Calu3 (cell line): ENCODE measurements around the gene EMB. TPM values are rescaled to one million over a fixed set of nuclear protein-coding genes. Genes with fewer than 3 reads are reported as not detected.
A peak's percentile ranks its signal among the peaks of the same experiment; 100 is the strongest.
"Not testable (repeated sequence)": the region's sequence is repeated elsewhere in the genome, so short reads cannot be mapped to it uniquely, and the experiment has no call there.

Experiments used
- Bru-seq: library from RNA; stranded (reverse); fragments of 400-500 nt; gene quantifications from one replicate; lab custom pipeline; 2021; lab: Mats Ljungman, UMichigan
- BruChase-seq, 2 experiments: library from RNA; stranded (reverse); fragments of 400-500 nt; gene quantifications; one replicate each; lab custom pipeline; 2021; lab: Mats Ljungman, UMichigan
- BruUV-seq: library from RNA; stranded (reverse); fragments of 400-500 nt; replicated peaks from 2 replicates; lab custom pipeline; 2021; lab: Mats Ljungman, UMichigan
- CTCF ChIA-PET: fragments of 300-600 bp; sonication (Branson Sonifier 250); formaldehyde crosslinking; loops from one replicate; lab custom pipeline; 2022; ENCODE audit warnings: antibody characterized with exemption; lab: Charles Lee
- DNase-seq: peaks from one replicate; pipeline ENCODE4 v3.0.0; 2022
- H3K27ac Mint-ChIP-seq: one replicate; pipeline ENCODE4 v1.8.0; 2022; ENCODE audit warnings: mixed read lengths; ENCODE audit not compliant: unreplicated experiment
- H3K27me3 Mint-ChIP-seq: one replicate; pipeline ENCODE4 v1.8.0; 2022; ENCODE audit warnings: mixed read lengths; ENCODE audit not compliant: unreplicated experiment
- H3K36me3 Mint-ChIP-seq: one replicate; pipeline ENCODE4 v1.8.0; 2022; ENCODE audit warnings: mild to moderate bottlenecking, moderate library complexity, mixed read lengths; ENCODE audit not compliant: insufficient read depth, unreplicated experiment
- H3K4me1 Mint-ChIP-seq: one replicate; pipeline ENCODE4 v1.8.0; 2022; ENCODE audit warnings: mild to moderate bottlenecking, low read depth, mixed read lengths; ENCODE audit not compliant: unreplicated experiment
- H3K4me3 Mint-ChIP-seq: one replicate; pipeline ENCODE4 v1.8.0; 2022; ENCODE audit warnings: mild to moderate bottlenecking, low read depth, moderate library complexity, mixed read lengths; ENCODE audit not compliant: unreplicated experiment
- H3K9me3 Mint-ChIP-seq: one replicate; pipeline ENCODE4 v1.8.0; 2022; ENCODE audit warnings: low read depth, mixed read lengths; ENCODE audit not compliant: unreplicated experiment
- intact Hi-C: fragments of 100-400 bp; cut with micrococcal nuclease; formaldehyde crosslinking; loops from one replicate; pipeline ENCODE4 v1.10.0; 2022; ENCODE audit not compliant: unreplicated experiment
- long read RNA-seq: library from polyadenylated mRNA; stranded (forward); transcript quantifications from one replicate; pipeline ENCODE4 v2.0.0, GENCODE V29; 2022
- total RNA-seq: library from RNA; stranded (reverse); gene quantifications from 2 replicates; pipeline ENCODE4 v1.2.3, GENCODE V29; 2022
- TF ChIP-seq, protein P1 (sequence below): fragments of 200-600 bp; IDR thresholded peaks from one replicate; pipeline ENCODE4 v1.8.0; 2022; ENCODE audit warnings: antibody characterized with exemption; ENCODE audit not compliant: unreplicated experiment

Gene EMB, protein sequence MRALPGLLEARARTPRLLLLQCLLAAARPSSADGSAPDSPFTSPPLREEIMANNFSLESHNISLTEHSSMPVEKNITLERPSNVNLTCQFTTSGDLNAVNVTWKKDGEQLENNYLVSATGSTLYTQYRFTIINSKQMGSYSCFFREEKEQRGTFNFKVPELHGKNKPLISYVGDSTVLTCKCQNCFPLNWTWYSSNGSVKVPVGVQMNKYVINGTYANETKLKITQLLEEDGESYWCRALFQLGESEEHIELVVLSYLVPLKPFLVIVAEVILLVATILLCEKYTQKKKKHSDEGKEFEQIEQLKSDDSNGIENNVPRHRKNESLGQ
- total RNA-seq = 37.9 and 44.4 TPM in 2 replicates
- Bru-seq, nascent RNA = percentile 68 among the genes with signal in this experiment
- percentile 83 among the genes with signal in this experiment for BruChase-seq, experiment 1, labeled RNA remaining after a 6-hour chase
- percentile 90 among the genes with signal in this experiment for BruChase-seq, experiment 2, labeled RNA remaining after a 2-hour chase
- long read RNA-seq, full-length matches to known transcripts = 24 of 30 reads
- long read RNA-seq, partial matches to known transcripts = 2 of 30 reads
- long read RNA-seq, other reads (novel, unspliced or antisense) = 4 of 30 reads

DNA sequence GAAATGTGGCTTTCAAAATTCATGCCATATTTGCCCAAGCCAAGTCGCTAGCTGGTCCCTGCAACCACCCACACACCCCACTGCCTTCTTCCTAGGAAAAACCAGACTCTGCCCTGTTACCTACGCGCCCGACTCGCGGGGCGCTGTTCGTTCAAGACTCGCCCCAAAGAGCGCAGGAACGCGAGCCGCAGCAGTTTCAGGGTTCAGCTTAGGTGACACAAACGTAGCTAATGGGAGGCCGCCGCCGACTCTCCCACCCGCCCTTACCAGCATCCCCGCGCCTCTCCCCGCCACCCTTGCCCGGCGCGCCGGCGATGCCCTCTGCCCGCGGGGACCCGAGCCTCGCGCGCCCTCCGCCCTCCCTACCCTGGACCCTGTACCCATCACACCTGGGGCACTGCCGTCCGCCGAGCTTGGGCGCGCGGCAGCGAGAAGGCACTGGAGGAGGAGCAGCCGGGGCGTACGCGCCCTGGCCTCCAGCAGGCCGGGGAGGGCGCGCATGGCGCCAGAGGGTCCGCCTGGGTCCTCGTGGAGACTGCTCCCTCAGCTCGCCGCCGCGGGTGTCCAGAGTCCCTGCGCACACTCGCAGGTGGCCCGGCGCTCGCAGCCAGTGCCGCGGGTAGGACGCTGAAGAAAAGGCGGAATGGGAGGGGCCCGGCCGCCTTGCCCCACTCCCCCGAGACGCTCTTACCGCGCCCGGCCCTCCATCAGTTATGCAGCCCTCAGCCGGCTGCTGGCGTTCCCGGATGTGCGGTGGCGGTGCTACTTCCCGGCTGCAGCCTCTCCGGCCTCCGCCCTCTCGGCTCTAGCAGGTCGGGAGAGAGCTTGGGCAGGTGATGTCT is at the start of gene EMB:
Gene EMB, minus strand, starts transcription at position 638 of the 842 bp plus-strand sequence. Its CDS starts 137 bp downstream, at position 501.
- CTCF ChIA-PET = interaction anchor here (0.5 to 1.4 kb wide), 2 partner anchors 70 to 73 kb away, joined by 3 to 4 read pairs; no protein-coding TSS in a partner anchor
- DNase-seq = peak; percentile 80
- H3K9me3 Mint-ChIP-seq = no peaks in the 10 kb centered on the region
- BruUV-seq = no TSS peak
- H3K27ac Mint-ChIP-seq = peak within 1 kb of the TSS; percentile 84
- peak within 1 kb of the TSS; percentile 93 for H3K4me3 Mint-ChIP-seq
- peaks cover 19% of the 10 kb centered on the region for H3K36me3 Mint-ChIP-seq
- TF ChIP-seq, protein P1, sequence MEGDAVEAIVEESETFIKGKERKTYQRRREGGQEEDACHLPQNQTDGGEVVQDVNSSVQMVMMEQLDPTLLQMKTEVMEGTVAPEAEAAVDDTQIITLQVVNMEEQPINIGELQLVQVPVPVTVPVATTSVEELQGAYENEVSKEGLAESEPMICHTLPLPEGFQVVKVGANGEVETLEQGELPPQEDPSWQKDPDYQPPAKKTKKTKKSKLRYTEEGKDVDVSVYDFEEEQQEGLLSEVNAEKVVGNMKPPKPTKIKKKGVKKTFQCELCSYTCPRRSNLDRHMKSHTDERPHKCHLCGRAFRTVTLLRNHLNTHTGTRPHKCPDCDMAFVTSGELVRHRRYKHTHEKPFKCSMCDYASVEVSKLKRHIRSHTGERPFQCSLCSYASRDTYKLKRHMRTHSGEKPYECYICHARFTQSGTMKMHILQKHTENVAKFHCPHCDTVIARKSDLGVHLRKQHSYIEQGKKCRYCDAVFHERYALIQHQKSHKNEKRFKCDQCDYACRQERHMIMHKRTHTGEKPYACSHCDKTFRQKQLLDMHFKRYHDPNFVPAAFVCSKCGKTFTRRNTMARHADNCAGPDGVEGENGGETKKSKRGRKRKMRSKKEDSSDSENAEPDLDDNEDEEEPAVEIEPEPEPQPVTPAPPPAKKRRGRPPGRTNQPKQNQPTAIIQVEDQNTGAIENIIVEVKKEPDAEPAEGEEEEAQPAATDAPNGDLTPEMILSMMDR = peak; percentile 32
- H3K4me1 Mint-ChIP-seq = no peaks in the 10 kb centered on the region
- H3K27me3 Mint-ChIP-seq = no peaks in the 10 kb centered on the region
- intact Hi-C loops = loop anchor here (5.0 kb wide), 1 partner anchor 311 kb away; no protein-coding TSS in a partner anchor

DNA sequence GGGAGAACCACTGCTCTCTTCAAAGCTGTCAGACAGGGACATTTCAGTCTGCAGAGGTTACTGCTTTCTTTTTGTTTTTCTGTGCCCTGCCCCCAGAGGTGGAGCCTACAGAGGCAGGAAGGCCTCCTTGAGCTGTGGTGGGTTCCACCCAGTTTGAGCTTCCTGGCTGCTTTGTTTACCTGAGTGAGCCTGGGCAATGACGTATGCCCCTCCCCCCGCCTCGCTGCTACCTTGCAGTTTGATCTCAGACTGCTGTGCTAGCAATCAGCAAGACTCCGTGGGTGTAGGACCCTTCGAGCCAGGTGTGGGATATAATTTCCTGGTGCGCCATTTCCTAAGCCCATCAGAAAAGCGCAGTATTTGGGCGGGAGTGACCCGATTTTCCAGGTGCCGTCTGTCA is 48.4 kb upstream of the EMB start:
- CTCF ChIA-PET, H3K4me3 Mint-ChIP-seq, H3K36me3 Mint-ChIP-seq, DNase-seq, H3K27ac Mint-ChIP-seq, H3K4me1 Mint-ChIP-seq, H3K27me3 Mint-ChIP-seq, intact Hi-C loops, BruUV-seq, H3K9me3 Mint-ChIP-seq: not testable (repeated sequence)

GRCh38 chr5:50478790-50479189 is 37.7 kb upstream of the EMB start:
- CTCF ChIA-PET, H3K9me3 Mint-ChIP-seq, H3K4me1 Mint-ChIP-seq, intact Hi-C loops, BruUV-seq, H3K27ac Mint-ChIP-seq, DNase-seq, H3K36me3 Mint-ChIP-seq, H3K27me3 Mint-ChIP-seq, H3K4me3 Mint-ChIP-seq: not testable (repeated sequence)

DNA sequence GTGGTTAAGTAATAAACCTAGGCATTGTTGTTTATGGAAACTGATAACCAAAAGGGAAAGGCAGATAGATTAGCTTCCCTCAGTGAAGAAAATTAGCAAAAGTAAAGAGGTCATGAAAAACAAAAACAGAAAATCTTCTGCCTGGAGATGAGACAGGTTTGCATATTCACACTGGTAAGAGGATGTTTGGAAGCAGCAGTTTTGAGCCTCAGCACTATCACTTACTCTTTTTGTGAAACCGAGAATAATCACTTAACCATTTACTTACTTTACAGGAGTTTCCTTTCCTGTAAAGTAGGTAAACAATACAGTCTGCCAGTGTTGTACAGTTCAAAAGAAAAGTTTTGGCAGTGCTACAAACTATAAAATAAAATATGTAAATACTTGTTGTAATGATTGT is 35.5 kb upstream of the EMB start:
- intact Hi-C loops = no loop called here
- TF ChIP-seq, protein P1 = no peak
- Mint-ChIP-seq H3K36me3 (no peaks in the 10 kb centered on the region), H3K4me1 (no peaks in the 10 kb centered on the region), H3K27ac (no peak overlapping the region), H3K27me3 (no peaks in the 10 kb centered on the region), H3K9me3 (no peaks in the 10 kb centered on the region), H3K4me3 (no peak overlapping the region)
- no TSS peak for BruUV-seq
- CTCF ChIA-PET = no interaction called here
- DNase-seq = no peak

- H3K9me3 Mint-ChIP-seq, H3K27me3 Mint-ChIP-seq, CTCF ChIA-PET, intact Hi-C loops, H3K36me3 Mint-ChIP-seq, BruUV-seq, H3K4me1 Mint-ChIP-seq, H3K4me3 Mint-ChIP-seq, H3K27ac Mint-ChIP-seq, DNase-seq: not testable (repeated sequence)
Observed at GRCh38 chr5:50465015-50465414, 23.9 kb upstream of the EMB start.
